Type B pancreatic cell (in vitro differentiated cells): Measurements from ENCODE around the gene NPAS1. TPM values are rescaled to one million over a fixed set of nuclear protein-coding genes. Genes with fewer than 3 reads are reported as not detected.

Source experiments
- DNase-seq: peaks from one replicate; pipeline ENCODE4 v3.0.0; 2021; ENCODE audit warnings: mixed read lengths; ENCODE audit not compliant: unreplicated experiment; ENCODE audit errors: extremely low spot score
- H3K27ac Mint-ChIP-seq: 2 replicates; pipeline ENCODE4 v1.8.0; 2021; ENCODE audit warnings: mild to moderate bottlenecking, mixed read lengths
- H3K27me3 Mint-ChIP-seq: 2 replicates; pipeline ENCODE4 v1.8.0; 2021; ENCODE audit warnings: mixed read lengths
- H3K36me3 Mint-ChIP-seq: 2 replicates; pipeline ENCODE4 v1.8.0; 2021; ENCODE audit warnings: mixed read lengths
- H3K4me1 Mint-ChIP-seq: one replicate; pipeline ENCODE4 v1.8.0; 2021; ENCODE audit warnings: mixed read lengths; ENCODE audit not compliant: unreplicated experiment
- H3K4me3 Mint-ChIP-seq: 2 replicates; pipeline ENCODE4 v1.8.0; 2021; ENCODE audit warnings: mild to moderate bottlenecking, mixed read lengths
- H3K9me3 Mint-ChIP-seq: 2 replicates; pipeline ENCODE4 v1.8.0; 2021; ENCODE audit warnings: mixed read lengths
- total RNA-seq: library from RNA; stranded (reverse); gene quantifications from 2 replicates; pipeline ENCODE4 v1.2.1, GENCODE V29; 2021; ENCODE audit warnings: low replicate concordance
- TF ChIP-seq, protein P1 (sequence below): fragments of 200-600 bp; sonication (generic); conservative IDR thresholded peaks from 2 replicates; pipeline ENCODE4 v1.5.0; 2021; ENCODE audit warnings: antibody characterized with exemption, mild to moderate bottlenecking

The NPAS1 gene
- total RNA-seq, 1 donor from 2014 or later, result 3.6 TPM

DNA sequence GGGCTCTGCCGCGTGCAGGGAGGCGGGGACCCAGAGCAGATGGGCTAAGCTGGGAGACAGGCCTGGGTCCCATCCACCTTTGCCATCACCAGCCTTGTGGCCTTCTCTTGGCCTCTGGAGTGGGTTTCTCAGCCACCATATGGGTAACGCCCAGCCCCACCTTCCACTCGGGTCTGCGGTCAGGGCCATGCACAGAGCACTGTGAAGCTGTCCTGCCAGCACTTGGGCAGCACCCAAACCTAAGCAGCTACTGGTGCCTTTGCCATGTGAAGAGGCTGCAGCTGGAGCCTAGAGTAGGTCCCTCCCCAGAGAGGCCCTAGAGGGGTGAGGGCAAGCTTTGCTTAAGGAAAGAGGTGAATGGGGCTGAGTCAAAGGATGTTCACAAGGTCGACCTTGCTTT lies 24.1 kb upstream of the NPAS1 start:
- no peaks in the 10 kb centered on the region for H3K36me3 Mint-ChIP-seq
- peaks cover 17% of the 10 kb centered on the region for H3K4me1 Mint-ChIP-seq
- DNase-seq, result no peak
- no peak overlapping the region for H3K4me3 Mint-ChIP-seq
- no peaks in the 10 kb centered on the region for H3K27me3 Mint-ChIP-seq
- no peak overlapping the region for H3K27ac Mint-ChIP-seq
- TF ChIP-seq, protein P1, sequence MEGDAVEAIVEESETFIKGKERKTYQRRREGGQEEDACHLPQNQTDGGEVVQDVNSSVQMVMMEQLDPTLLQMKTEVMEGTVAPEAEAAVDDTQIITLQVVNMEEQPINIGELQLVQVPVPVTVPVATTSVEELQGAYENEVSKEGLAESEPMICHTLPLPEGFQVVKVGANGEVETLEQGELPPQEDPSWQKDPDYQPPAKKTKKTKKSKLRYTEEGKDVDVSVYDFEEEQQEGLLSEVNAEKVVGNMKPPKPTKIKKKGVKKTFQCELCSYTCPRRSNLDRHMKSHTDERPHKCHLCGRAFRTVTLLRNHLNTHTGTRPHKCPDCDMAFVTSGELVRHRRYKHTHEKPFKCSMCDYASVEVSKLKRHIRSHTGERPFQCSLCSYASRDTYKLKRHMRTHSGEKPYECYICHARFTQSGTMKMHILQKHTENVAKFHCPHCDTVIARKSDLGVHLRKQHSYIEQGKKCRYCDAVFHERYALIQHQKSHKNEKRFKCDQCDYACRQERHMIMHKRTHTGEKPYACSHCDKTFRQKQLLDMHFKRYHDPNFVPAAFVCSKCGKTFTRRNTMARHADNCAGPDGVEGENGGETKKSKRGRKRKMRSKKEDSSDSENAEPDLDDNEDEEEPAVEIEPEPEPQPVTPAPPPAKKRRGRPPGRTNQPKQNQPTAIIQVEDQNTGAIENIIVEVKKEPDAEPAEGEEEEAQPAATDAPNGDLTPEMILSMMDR, result no peak
- H3K9me3 Mint-ChIP-seq, result no peaks in the 10 kb centered on the region

GRCh38 chr19:46998445-46999125 lies 21.1 kb upstream of the NPAS1 start:
- H3K4me3 Mint-ChIP-seq, result no peak overlapping the region
- DNase-seq, result no peak
- no peaks in the 10 kb centered on the region for H3K9me3 Mint-ChIP-seq
- H3K4me1 Mint-ChIP-seq, result no peaks in the 10 kb centered on the region
- H3K36me3 Mint-ChIP-seq, result no peaks in the 10 kb centered on the region
- TF ChIP-seq, protein P1, result no peak
- no peaks in the 10 kb centered on the region for H3K27me3 Mint-ChIP-seq
- H3K27ac Mint-ChIP-seq, result no peak overlapping the region

GRCh38 chr19:46999377-46999776 lies 20.3 kb upstream of the NPAS1 start:
- no peak for DNase-seq
- Mint-ChIP-seq H3K4me1 (no peaks in the 10 kb centered on the region), H3K4me3 (no peak overlapping the region), H3K9me3 (no peaks in the 10 kb centered on the region), H3K36me3 (no peaks in the 10 kb centered on the region), H3K27me3 (no peaks in the 10 kb centered on the region), H3K27ac (no peak overlapping the region)
- TF ChIP-seq, protein P1, result no peak

- Mint-ChIP-seq H3K36me3 (no peaks in the 10 kb centered on the region), H3K27me3 (no peaks in the 10 kb centered on the region), H3K4me3 (no peak overlapping the region), H3K9me3 (no peaks in the 10 kb centered on the region), H3K27ac (no peak overlapping the region), H3K4me1 (no peaks in the 10 kb centered on the region)
- no peak for DNase-seq
- TF ChIP-seq, protein P1, result no peak
Measured at GRCh38 chr19:46999878-47000277, 19.8 kb upstream of the NPAS1 start.

- no peaks in the 10 kb centered on the region for H3K27me3 Mint-ChIP-seq
- H3K4me3 Mint-ChIP-seq, result no peak overlapping the region
- TF ChIP-seq, protein P1, result no peak
- no peaks in the 10 kb centered on the region for H3K9me3 Mint-ChIP-seq
- no peak overlapping the region for H3K27ac Mint-ChIP-seq
- H3K4me1 Mint-ChIP-seq, result no peaks in the 10 kb centered on the region
- DNase-seq, result no peak
- H3K36me3 Mint-ChIP-seq, result no peaks in the 10 kb centered on the region
Measured at GRCh38 chr19:47000373-47000772, 19.3 kb upstream of the NPAS1 start.
